Measurements from ENCODE around the gene EDN2. TPM values are rescaled to one million over a fixed set of nuclear protein-coding genes. Genes with fewer than 3 reads are reported as not detected.

Gene EDN2
- total RNA-seq, 1 experiment from 2014 or later: 0.28 TPM

GRCh38 chr1:41429641-41430035, 54.8 kb downstream of the EDN2 start:
- CTCF ChIA-PET: interaction anchor here (0.6 kb wide), 1 partner anchor 12 kb away, joined by 3 read pairs; no protein-coding TSS in a partner anchor
- TF ChIP-seq CTCF (IDR thresholded peaks at IDR 0.05; ENCODE audit: unreplicated experiment): no peak
- H3K27me3 Mint-ChIP-seq (ENCODE audit: unreplicated experiment): peaks cover 14% of the 10 kb centered on the region
- no TSS peak for BruUV-seq (replicated peaks)
- intact Hi-C loops (cut with micrococcal nuclease; ENCODE audit: unreplicated experiment): loop anchor here (5.0 kb wide), 1 partner anchor 147 kb away; no protein-coding TSS in a partner anchor
- H3K4me3 Mint-ChIP-seq (ENCODE audit: low read depth, unreplicated experiment): no peak overlapping the region
- no peak for DNase-seq
- H3K4me1 Mint-ChIP-seq (ENCODE audit: low read depth, unreplicated experiment): peaks cover 26% of the 10 kb centered on the region
- H3K9me3 Mint-ChIP-seq (ENCODE audit: low read depth, unreplicated experiment): no peaks in the 10 kb centered on the region
- no peak overlapping the region for H3K27ac Mint-ChIP-seq (ENCODE audit: unreplicated experiment)
- H3K36me3 Mint-ChIP-seq (ENCODE audit: insufficient read depth, unreplicated experiment): no peaks in the 10 kb centered on the region

Other genes starting within 250 kb of the EDN2 start
- gene SCMH1, start 242.4 kb downstream of the EDN2 start, total RNA-seq (2022): 25.9 and 27.6 TPM in 2 replicates
- 0.47 and 1.0 TPM in 2 replicates for gene FOXO6, start 123.2 kb downstream of the EDN2 start, total RNA-seq (2022)

All from Calu3 (cell line).